C4-2B (cell line): ENCODE results near the gene PREX1.

Experiments used
- H3K27ac ChIP-seq: fragments of 450-650 bp; 2 replicates; pipeline ENCODE4 v1.5.1; 2017
- ZFX ChIP-seq: fragments of 450-650 bp; IDR thresholded peaks from 2 replicates; pipeline ENCODE4 v1.6.1; 2017
- TF ChIP-seq, protein P1 (sequence below): fragments of 450-650 bp; conservative IDR thresholded peaks from 2 replicates; pipeline ENCODE4 v1.5.1; 2017; ENCODE audit warnings: mild to moderate bottlenecking

PREX1 gene

GRCh38 chr20:48783533-48784272 lies 44.1 kb downstream of the PREX1 start:
- no peak overlapping the region for H3K27ac ChIP-seq
- TF ChIP-seq, protein P1, sequence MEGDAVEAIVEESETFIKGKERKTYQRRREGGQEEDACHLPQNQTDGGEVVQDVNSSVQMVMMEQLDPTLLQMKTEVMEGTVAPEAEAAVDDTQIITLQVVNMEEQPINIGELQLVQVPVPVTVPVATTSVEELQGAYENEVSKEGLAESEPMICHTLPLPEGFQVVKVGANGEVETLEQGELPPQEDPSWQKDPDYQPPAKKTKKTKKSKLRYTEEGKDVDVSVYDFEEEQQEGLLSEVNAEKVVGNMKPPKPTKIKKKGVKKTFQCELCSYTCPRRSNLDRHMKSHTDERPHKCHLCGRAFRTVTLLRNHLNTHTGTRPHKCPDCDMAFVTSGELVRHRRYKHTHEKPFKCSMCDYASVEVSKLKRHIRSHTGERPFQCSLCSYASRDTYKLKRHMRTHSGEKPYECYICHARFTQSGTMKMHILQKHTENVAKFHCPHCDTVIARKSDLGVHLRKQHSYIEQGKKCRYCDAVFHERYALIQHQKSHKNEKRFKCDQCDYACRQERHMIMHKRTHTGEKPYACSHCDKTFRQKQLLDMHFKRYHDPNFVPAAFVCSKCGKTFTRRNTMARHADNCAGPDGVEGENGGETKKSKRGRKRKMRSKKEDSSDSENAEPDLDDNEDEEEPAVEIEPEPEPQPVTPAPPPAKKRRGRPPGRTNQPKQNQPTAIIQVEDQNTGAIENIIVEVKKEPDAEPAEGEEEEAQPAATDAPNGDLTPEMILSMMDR: no peak
- no peak for TF ChIP-seq ZFX

GRCh38 chr20:48782901-48783308 lies 44.9 kb downstream of the PREX1 start:
- TF ChIP-seq ZFX: no peak
- TF ChIP-seq, protein P1: no peak
- H3K27ac ChIP-seq: no peak overlapping the region

DNA sequence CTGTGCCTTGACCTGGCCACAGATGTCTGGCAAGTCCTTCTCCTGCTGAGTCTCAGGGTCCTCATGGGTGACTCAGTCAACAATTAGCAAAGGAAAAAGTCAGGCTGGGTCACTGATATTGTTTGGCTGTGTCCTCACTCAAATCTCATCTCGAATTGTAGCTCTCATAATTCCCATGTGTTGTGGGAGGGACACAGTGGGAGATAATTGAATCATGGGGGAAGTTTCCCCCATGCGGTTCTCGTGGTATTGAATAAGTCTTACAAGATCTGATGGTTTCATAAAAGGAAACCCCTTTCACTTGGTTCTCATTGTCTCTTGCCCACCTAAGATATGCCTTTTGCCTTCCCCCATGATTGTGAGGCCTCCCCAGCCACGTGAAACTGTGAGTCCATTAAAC lies 45.7 kb downstream of the PREX1 start:
- TF ChIP-seq, protein P1: no peak
- no peak for TF ChIP-seq ZFX
- no peak overlapping the region for H3K27ac ChIP-seq

DNA sequence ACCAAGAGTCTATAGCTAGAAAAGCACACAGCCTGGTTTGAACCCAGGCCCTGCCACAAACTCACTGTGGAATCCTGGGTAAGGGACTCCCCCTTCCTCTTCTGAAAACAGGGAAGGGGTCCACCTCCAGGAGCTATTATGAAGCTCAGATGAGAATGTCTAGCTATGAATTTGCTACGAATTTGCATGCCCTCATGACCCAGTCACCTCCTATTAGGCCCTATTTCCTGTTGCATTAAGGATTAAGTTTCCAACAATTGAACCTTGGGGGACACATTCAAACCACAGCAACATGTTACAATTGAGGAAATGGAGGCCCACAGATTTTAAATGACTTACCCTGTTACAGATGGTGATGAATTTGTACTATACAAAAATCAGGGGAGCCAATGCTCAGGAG lies 46.2 kb downstream of the PREX1 start:
- no peak overlapping the region for H3K27ac ChIP-seq
- no peak for TF ChIP-seq ZFX
- TF ChIP-seq, protein P1: no peak

- no peak overlapping the region for H3K27ac ChIP-seq
- TF ChIP-seq, protein P1: no peak
- TF ChIP-seq ZFX: no peak
These were observed 48.4 kb downstream of the PREX1 start for GRCh38 chr20:48779435-48779834.

- no peak for TF ChIP-seq ZFX
- TF ChIP-seq, protein P1: no peak
- no peak overlapping the region for H3K27ac ChIP-seq
These were observed 50.0 kb downstream of the PREX1 start for GRCh38 chr20:48777821-48778220.

DNA sequence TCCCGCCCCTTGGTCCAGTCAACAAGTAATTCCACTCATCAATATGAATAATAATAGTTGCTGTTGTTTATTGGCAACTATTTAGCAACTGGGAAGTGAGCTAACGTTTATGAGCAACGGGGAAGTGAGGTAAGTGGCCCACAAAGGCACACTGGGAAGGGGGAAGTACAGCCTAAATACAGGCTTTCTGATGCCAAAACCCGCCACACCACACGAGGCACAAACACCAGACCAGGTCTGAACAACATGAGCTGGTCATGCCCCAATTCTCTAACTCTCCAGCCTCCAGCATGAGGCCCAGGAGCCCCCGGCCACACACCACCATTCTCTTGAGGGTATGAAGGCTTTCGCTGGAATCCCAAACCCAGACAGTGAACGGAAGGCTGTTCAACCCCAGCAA lies 50.8 kb downstream of the PREX1 start:
- TF ChIP-seq ZFX: no peak
- TF ChIP-seq, protein P1: no peak
- no peak overlapping the region for H3K27ac ChIP-seq
